Activated T-cell treated with anti-CD3 and anti-CD28 coated beads for 4 hours (primary cell): ENCODE data around the gene ST14.

Source experiments
- DNase-seq: peaks from one replicate; pipeline ENCODE4 v3.0.0-alpha.2; 2020

The ST14 gene

DNA sequence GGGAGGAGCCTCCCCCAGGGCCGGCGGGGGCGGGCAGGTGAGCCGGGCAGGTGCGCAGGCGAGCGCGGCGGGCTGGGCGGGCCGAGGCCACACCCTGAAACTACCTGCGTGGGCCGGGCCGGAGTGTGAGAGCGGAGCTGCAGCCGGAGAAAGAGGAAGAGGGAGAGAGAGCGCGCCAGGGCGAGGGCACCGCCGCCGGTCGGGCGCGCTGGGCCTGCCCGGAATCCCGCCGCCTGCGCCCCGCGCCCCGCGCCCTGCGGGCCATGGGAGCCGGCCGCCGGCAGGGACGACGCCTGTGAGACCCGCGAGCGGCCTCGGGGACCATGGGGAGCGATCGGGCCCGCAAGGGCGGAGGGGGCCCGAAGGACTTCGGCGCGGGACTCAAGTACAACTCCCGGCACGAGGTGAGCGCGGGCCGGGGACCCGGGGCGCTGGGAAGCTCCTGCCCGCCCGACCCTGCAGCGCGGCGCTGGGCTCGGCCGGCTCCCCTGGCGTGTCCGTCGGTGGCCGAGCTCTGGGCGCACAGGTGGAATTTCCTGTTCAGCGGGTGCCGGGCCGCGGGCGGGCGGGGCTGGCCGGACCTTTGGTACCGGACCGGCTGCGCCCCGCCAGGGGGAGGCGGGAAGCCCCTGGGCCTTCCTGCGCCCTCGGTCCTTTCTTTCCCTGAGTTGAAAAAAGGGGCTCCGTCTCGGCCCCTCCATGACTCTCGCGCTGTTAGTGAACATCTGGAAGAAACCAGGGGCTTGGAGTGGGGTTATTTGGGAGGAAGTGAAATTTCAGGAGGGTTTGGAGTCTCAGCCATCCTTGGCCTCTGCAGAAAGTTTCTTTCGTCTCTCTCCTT is at the start of gene ST14:
TSS of gene ST14 (plus strand) at position 126 of the 841 bp plus-strand sequence. CDS start at position 324, 198 bp downstream.
- no peak for DNase-seq

DNA sequence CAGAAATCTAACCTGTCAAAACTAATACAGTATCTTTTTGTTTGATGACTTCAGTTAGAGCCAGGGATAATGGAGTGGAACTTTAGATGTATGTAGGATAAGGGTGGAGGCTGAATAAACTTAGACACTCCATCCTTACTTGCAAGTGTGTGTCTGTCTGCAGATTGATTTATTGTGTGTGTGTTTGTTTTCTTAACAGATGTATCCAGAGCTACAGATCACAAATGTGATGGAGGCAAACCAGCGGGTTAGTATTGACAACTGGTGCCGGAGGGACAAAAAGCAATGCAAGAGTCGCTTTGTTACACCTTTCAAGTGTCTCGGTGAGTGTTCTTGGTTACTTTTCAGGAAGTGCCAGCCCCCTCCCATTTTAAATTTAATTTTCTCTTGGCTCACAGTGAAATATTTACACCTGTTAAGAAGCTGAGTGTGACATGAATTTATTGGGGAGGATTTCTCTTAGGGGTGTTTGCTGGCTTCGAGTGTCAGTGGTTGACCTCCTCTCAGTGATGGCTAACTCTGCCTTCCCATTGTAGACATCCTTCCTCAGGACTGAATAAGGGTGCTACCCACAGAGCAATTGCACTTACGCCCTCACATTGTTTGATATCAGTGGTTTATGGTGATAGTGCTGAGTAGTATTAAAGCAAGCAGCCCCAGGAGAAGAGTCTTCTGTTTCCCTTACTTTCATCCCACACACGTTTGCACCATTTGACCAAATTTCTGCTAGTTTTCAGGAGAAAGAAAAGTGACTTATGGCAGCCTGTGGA is 49.1 kb upstream of the ST14 start:
- DNase-seq, result no peak

DNA sequence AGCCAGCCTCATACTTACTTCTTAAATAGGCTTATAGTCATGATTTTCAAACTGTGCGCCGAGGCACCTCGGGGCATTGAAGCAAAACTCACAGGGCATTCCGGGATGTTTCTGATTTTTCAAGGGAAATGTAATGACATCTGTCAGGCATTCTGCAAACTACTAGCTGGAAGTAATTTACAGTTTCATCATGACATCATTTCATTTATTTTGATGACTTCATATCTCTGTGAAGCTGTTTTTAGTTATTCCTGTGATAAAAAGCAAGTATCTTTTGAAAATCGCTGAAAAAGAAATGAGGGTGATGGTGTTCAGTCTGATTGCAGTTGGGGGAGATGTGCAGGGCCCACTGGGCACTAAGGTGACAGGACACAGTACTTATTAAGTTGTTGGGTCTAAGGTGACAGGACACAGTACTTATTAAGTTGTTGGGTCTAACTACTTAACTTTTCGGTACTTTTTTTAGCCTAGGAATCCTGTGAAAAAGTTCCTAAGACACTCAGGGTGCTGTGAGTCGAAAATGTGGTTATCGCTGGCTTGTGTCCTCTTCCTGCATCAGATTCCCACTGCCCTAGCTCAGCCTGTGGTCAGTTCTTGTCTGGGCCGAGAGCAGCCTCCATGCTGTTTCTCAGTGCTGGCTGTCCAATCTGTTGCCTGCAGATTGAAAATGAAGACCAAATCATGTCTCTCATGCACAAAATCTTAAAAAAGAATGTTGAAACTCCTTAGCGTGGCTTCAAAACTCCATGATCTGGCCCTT is 47.3 kb upstream of the ST14 start:
- no peak for DNase-seq

DNA sequence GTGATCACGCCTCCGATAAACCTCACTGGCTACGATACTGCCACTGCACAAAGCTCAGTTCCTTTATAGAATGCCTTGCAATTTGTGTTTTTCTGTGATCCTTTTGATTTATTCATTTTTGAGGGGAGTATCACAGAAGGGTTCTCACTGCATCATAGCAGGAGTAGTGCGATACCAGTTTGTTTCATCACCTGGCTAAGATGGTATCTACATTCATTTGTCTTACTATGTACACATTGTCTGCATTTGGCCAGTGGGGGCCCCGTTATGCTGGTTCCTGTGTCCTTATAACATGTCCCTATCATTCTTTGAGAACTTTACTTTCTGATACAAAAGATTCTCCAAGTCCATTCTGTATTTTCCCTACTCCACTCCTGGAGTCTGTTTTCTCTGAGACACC is 45.3 kb upstream of the ST14 start:
- no peak for DNase-seq

DNA sequence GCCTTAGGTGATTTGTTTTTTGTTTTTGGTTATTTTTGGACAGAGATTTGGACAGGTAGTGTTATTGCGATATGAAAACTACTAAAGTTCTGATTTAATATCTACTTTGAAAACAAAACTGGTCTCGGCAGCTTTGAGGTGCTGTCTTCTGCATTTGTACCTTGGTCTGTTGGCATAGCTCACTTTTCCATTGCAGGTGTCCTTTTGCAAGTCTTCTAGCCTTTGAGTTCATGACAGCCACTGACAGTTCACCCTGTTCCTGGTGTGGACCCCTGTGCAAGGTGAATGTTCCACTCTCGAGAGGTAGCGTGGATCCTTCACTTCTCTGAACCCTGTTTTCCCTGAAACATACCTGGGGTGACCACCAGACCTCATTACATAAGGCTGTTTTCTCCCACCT is 44.9 kb upstream of the ST14 start:
- no peak for DNase-seq

DNA sequence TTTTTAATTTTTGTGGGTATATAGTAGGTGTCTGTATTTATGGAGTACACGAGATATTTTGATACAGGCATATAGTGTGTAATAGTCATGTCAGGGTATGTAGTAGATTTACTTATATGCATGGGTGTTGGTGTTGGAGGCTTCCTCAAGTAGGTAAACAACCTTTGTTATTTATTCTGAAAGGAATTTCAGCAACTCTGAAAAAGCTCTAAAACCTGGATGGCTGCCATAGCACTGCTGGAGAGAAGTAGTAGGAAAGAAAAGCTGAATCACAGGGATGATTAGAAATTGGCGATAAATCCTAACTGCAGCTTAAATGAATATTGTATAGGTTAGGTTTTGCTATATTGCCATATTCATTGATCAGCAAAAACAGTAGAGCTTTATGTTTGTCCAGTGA is 44.4 kb upstream of the ST14 start:
- DNase-seq, result no peak

DNA sequence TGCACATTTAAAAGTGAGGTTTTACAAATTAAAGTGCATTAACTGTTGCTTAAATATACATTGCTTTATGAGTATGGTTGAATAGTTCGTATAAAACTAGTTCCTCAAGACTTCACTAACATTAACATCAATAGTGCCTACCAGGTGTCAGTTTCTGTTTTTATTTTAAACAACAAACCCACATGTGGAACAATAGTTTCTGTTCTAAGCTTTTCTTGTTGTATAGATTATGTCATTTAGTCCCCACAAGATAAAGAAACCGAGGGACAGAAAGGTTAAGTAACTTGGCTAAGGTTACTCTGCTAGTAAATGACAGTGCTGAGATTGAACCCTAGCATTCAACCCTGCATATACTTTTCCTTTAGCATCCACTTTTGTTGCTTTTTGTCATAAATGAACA is 41.4 kb upstream of the ST14 start:
- DNase-seq, result no peak

DNA sequence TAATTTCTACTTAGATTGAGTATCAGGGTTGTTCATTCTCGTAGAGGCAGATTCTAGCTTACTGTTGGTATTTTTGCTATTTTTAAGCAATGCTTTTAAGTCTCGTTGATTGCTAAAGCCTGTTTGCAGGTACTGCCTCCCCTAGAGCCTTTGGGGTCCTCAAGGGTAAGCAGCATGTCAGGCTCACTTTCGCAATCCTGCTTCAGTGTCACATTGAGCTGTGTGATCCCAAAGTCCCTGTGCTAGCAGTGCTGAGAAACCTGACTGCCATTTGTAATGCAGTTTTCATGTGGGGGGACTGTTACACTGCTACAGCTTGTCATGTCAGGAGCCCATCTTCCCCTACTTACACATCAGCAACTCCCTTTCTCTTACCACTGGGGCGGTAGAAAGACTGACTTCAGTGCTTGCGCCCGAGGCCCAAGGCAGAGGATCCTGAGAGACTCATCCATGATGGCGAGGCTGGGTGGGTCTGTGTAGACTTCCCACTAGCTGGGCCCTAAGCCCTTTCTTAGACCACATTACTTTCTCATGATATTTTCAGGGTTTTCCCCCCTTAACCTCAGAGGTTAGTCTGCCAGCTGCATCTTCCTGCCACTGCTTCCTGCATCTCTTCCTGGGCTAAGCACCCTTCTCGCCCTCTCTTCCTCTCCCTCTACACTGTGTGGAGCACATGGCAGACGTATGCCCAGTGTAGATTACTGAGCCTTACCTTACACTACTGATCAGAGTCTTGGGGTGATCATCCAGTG is 40.8 kb upstream of the ST14 start:
- DNase-seq, result no peak

DNA sequence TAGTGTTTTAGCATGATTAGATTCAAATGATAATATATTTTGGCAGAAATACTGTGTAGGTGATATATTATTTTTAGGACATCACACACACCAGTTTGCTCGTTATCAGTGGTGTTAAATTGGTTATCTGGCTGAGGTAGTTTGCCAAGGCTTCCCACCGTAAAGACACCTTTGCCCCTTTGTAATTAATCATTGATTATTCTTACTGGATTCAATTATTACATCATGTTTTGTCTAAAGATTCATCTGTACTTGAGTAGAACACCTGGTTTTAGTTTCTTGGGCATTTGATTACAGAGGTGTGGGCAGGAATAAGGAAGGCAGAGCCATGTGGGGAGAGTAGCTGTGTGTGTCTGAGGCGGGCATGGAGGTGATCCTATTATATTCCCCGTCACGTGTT is 39.5 kb upstream of the ST14 start:
- no peak for DNase-seq

DNA sequence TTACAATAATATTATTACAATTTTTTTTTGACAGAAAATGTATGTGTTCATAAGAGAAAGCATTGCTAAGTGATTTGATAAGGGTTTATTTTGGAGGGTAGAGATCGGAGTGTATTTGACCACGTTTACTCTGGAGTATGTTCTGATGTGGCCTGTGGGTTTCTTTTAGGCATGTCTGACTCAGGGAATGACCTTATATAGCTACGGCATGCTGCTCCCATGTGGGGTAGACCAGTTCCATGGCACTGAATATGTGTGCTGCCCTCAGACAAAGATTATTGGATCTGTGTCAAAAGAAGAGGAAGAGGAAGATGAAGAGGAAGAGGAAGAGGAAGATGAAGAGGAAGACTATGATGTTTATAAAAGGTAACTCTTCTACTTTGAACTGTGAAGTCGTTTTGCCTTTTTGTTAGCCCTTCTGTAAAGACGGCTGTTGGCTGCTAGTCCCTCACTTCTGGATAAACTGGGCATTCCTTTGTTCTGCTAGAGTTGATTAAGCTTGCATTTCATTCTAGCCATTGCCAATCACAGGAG is 38.1 kb upstream of the ST14 start:
- DNase-seq, result no peak

DNA sequence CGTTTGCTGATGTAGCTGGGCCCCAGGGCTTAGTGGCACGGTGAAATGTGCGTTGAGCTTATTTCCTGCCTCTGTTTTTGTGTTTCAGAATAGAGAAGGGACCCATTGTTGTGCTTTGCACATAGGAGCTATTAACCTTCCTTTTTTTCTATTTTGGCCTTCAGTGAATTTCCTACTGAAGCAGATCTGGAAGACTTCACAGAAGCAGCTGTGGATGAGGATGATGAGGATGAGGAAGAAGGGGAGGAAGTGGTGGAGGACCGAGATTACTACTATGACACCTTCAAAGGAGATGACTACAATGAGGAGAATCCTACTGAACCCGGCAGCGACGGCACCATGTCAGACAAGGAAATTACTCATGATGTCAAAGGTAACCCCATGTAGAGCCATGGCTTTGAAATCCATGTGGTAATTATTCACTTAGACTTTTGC is 37.4 kb upstream of the ST14 start:
- DNase-seq, result no peak

DNA sequence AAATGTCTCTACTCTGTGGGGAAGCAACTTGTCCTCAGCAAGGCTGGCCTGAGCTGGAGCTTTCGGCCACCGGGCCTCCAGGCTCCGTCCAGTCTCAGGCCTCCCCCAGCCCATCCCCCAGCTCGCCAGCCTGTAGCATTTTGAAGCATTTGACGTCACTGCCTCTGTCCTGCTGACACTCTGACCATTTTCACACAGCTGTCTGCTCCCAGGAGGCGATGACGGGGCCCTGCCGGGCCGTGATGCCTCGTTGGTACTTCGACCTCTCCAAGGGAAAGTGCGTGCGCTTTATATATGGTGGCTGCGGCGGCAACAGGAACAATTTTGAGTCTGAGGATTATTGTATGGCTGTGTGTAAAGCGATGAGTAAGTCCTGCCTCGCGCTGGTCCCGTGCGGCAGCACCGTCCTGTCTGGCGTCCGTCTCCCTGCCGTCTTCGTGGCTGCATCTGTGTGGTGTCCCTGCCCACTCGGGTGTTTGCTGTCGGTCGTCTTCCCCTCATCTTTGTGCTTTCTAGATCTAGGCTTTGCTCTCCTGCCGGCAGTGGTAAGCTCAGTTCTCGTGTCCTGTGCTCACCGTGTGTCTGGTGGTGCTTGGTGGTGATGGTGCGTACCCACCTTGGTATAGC is 36.1 kb upstream of the ST14 start:
- no peak for DNase-seq

DNA sequence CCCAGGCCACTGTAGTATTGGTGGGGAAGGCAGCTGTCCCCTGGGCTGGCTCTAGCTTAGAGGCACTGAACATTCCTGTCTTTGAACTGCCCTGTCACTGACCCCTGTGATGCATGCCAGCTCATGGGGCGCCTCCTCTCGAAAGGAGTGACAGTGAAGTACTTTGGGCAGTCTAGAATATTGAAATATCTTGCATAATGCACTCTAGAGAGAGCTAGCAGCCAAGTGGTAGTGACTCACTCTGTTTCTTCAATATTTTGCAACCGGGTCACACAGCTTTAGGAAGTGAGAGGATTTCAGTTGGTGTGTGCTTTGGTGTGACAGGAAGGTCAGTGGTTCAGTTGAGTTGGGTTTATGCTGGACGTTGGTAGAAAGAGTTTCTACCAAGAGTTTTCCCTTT is 35.5 kb upstream of the ST14 start:
- DNase-seq, result no peak

DNA sequence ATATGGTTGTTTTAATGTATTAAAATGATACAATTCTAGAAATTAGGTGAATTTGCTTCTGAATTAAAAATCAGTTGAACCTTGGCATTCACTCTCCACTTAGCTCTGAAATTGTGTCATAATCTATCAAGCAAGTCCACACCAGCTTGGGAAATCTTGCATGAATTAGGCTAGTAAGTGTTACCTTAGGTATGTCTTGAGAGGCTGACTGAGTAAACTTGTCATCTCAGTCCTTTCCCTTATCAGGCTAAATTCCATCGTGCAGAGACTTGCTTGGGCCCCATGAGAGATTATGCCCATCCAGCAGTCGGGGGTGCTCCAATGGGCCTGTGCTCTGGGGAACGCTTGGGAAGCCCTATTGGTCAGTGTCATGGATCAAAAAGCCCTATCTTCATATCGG is 33.9 kb upstream of the ST14 start:
- no peak for DNase-seq

DNA sequence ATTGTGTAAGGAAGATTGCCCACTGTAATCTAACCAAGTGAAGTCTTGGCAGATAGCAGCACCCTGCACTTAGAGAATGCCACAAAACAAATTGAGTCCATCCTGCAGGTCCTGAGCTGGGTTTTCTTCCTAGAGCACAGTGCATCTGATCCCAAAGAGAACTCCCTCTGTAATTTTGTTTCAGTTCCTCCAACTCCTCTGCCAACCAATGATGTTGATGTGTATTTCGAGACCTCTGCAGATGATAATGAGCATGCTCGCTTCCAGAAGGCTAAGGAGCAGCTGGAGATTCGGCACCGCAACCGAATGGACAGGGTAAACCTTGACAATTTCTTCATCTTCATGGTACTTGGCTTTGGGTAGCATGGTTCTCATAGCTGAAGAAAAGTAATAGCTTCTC is 33.1 kb upstream of the ST14 start:
- no peak for DNase-seq

DNA sequence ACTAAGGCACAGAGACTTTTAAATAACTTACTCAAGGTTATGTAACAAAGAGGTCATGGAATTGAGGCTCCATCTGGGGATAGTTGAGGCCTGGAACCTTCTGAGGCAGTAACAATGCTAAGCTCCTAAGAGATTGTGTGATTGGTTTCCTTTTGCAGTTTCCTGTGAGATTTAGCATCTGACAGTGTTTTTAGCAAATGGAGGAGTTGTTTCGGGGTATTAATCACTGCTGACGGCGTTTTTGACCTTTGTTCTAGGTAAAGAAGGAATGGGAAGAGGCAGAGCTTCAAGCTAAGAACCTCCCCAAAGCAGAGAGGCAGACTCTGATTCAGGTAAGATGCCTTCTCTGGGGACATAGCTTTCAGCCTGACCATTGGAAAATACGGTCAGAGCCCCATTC is 32.1 kb upstream of the ST14 start:
- DNase-seq, result no peak

DNA sequence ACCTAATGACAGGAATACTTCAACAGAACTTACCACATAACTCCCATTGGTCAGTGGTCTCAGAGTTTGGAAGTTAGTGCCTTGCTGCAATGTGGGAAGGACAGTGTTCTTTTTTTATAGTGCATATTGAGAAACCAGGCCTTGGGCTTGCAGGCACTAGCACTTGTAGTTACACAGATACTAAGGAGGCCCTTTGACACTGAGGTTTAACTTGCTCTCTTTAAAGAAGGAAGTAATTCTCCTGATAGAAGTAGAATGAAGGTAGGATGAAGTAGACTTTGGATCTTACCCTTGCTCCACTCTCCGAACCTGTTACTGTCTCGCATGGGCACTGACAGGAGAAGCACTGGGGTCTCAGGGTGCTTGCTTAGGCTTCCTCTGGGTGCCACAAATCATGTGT is 31.0 kb upstream of the ST14 start:
- no peak for DNase-seq

DNA sequence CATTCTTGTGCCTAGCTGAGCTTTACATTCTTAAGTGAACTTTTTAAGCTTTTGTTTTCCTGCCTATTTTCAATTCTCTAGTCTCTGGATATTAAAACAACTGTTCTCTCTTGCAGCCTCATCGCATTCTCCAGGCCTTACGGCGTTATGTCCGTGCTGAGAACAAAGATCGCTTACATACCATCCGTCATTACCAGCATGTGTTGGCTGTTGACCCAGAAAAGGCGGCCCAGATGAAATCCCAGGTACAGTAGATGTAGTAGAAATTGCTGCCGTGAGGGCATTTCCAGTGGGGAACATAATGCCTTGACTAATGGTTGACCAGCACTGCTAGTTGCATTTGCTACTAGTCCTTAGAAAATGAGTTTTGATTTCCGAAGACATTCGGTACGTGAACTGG is 29.7 kb upstream of the ST14 start:
- DNase-seq, result no peak

DNA sequence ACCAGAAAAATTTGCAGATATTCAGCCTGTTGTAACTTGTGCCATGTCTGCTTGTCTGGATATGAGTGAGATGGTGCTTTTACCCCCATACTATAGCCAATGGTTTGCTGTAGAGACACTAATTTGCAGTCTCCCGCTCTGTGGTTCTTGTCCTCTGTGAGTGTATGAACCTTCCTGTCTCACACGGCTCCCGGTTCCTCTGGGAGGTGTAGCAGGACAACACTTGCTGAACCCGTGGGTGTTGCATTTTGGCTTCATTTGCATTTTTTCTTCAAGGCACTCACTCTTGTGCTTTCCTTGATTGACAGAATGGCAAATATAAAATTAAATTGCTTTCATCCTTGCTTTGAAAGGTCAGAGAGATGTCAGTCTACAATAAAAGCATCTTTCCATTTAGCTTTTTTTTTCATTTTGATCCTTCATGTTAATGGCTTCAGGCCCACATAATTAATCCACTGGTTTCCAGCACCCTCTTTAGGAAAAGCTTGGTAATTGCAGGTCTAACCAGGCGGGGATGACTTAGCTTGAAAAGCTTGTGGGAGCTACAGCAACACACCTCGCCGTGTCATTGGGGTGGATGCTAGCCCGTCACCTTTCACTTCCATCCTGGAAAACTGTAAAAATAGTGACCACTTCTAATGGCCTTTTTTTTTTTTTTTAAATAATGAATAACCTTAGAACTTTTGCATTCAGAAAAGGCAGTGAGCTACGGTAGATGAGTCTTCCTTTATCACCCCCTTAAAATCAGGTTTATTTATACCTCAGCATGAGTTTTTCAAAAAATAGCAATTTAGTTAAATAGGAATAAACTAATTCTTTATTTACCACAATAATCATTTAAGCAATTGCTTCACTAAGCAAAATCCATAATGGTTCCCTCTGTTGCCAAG is 27.4 kb upstream of the ST14 start:
- peak; percentile 37 for DNase-seq

DNA sequence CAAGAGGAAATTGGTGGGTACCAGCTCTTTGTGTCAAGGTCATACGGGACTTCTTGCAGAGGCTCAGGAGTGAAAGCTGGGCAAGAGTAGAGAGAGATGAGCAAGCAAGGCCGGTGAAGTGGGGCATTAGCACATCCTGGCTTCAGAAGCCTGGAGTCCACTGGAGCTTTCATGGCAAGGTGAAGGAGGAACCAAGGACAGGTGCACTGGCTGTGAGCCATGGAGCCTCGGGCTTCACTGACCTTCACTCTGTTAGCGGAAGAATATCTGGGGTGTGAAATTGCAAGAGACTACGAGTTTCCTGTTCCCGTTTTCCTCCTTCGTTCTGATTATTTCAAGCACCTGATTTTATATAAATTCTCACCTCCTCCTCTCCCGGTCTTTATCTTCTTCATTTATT is 25.9 kb upstream of the ST14 start:
- no peak for DNase-seq

DNA sequence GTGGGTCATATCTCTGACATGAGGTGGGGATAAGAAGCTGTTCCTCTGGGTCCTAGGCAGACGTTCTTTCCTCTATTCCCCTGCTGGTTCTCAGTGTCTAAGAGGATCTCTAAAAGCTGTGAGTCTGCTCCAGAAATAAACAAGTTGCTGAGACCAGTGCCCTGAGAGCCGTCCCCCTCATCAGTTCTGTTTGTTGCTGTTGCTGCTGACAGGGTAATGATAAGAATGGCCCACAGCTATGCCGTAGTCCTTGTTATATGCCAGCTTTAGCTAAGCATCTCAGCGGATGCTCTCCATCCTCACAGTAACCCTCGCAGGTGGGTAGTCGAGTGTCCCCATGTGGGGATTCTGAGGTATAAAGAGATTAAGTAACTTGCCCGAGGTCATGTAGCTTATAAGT is 23.5 kb upstream of the ST14 start:
- no peak for DNase-seq
